ENCODE results near the gene APOBR.
"Not testable (repeated sequence)": the region's sequence is repeated elsewhere in the genome, so short reads cannot be mapped to it uniquely, and the experiment has no call there.

The APOBR gene

GRCh38 chr16:28498666-28499381 lies 4.4 kb downstream of the APOBR start:
- no peak for DNase-seq (ENCODE audit: low read depth in 1 of 2, low spot score in 1 of 2)

GRCh38 chr16:28499854-28500253 lies 5.4 kb downstream of the APOBR start:
- no peak for DNase-seq (ENCODE audit: low read depth in 1 of 2, low spot score in 1 of 2)

- DNase-seq (ENCODE audit: low read depth in 1 of 2, low spot score in 1 of 2), result not testable (repeated sequence)
Observed at GRCh38 chr16:28500476-28501180, 6.2 kb downstream of the APOBR start.

- DNase-seq (ENCODE audit: low read depth in 1 of 2, low spot score in 1 of 2), result no peak
Observed at GRCh38 chr16:28501258-28502232, 7.1 kb downstream of the APOBR start.

- DNase-seq (ENCODE audit: low read depth in 1 of 2, low spot score in 1 of 2), result no peak
Observed at GRCh38 chr16:28502290-28502689, 7.8 kb downstream of the APOBR start.

- no peak for DNase-seq (ENCODE audit: low read depth in 1 of 2, low spot score in 1 of 2)
Observed at GRCh38 chr16:28503470-28504259, 9.2 kb downstream of the APOBR start.

GRCh38 chr16:28504707-28505404 lies 10.4 kb downstream of the APOBR start:
- DNase-seq (ENCODE audit: low read depth in 1 of 2, low spot score in 1 of 2), result no peak

- no peak for DNase-seq (ENCODE audit: low read depth in 1 of 2, low spot score in 1 of 2)
Observed at GRCh38 chr16:28505489-28506137, 11.2 kb downstream of the APOBR start.

GRCh38 chr16:28511031-28511430 lies 16.6 kb downstream of the APOBR start:
- DNase-seq (ENCODE audit: low read depth in 1 of 2, low spot score in 1 of 2), result no peak

- DNase-seq (ENCODE audit: low read depth in 1 of 2, low spot score in 1 of 2), result no peak
Observed at GRCh38 chr16:28511801-28512789, 17.7 kb downstream of the APOBR start.

- DNase-seq (ENCODE audit: low read depth in 1 of 2, low spot score in 1 of 2), result no peak
Observed at GRCh38 chr16:28513484-28514181, 19.2 kb downstream of the APOBR start.

GRCh38 chr16:28514246-28514645 lies 19.8 kb downstream of the APOBR start:
- no peak for DNase-seq (ENCODE audit: low read depth in 1 of 2, low spot score in 1 of 2)

- no peak for DNase-seq (ENCODE audit: low read depth in 1 of 2, low spot score in 1 of 2)
Observed at GRCh38 chr16:28520672-28521071, 26.2 kb downstream of the APOBR start.

- no peak for DNase-seq (ENCODE audit: low read depth in 1 of 2, low spot score in 1 of 2)
Observed at GRCh38 chr16:28521436-28521835, 27.0 kb downstream of the APOBR start.

- DNase-seq (ENCODE audit: low read depth in 1 of 2, low spot score in 1 of 2), result no peak
Observed at GRCh38 chr16:28522792-28523191, 28.3 kb downstream of the APOBR start.

GRCh38 chr16:28524681-28525171 lies 30.3 kb downstream of the APOBR start:
- DNase-seq (ENCODE audit: low read depth in 1 of 2, low spot score in 1 of 2), result no peak

- no peak for DNase-seq (ENCODE audit: low read depth in 1 of 2, low spot score in 1 of 2)
Observed at GRCh38 chr16:28526201-28527099, 32.0 kb downstream of the APOBR start.

All from activated T-helper 1 cell treated with anti-CD3 and anti-CD28 coated beads, Interleukin-2, amount 50 U/mL, for 16 hours (primary cell).